IPS-18a (cell line): ENCODE measurements around the gene WDR18.

ENCODE experiments used
- H3K27ac ChIP-seq: one replicate; pipeline ENCODE4 v1.5.1; 2013; ENCODE audit warnings: low read length
- H3K27me3 ChIP-seq: one replicate; pipeline ENCODE4 v1.6.1; 2013; ENCODE audit warnings: mild to moderate bottlenecking, low read length; ENCODE audit not compliant: control insufficient read depth, insufficient read depth
- H3K36me3 ChIP-seq: one replicate; pipeline ENCODE4 v1.6.1; 2013; ENCODE audit warnings: low read depth, low read length; ENCODE audit not compliant: control insufficient read depth
- H3K4me1 ChIP-seq: one replicate; pipeline ENCODE4 v1.6.1; 2013; ENCODE audit warnings: low read depth, low read length; ENCODE audit not compliant: control insufficient read depth
- H3K4me3 ChIP-seq: one replicate; pipeline ENCODE4 v1.5.1; 2013; ENCODE audit warnings: low read length
- H3K9ac ChIP-seq: one replicate; pipeline ENCODE4 v1.6.1; 2013; ENCODE audit warnings: mild to moderate bottlenecking, low read length, moderate library complexity
- H3K9me3 ChIP-seq: one replicate; pipeline ENCODE4 v1.6.1; 2013; ENCODE audit warnings: low read depth, low read length; ENCODE audit not compliant: control insufficient read depth

The WDR18 gene

GRCh38 chr19:961866-962620 is 22.1 kb upstream of the WDR18 start:
- peaks cover 3% of the 10 kb centered on the region for H3K4me1 ChIP-seq
- peaks cover 12% of the 10 kb centered on the region for H3K36me3 ChIP-seq
- H3K9ac ChIP-seq = no peak overlapping the region
- H3K4me3 ChIP-seq = no peak overlapping the region
- no peak overlapping the region for H3K27ac ChIP-seq
- H3K27me3 ChIP-seq = no peaks in the 10 kb centered on the region
- H3K9me3 ChIP-seq = no peaks in the 10 kb centered on the region

- H3K9me3 ChIP-seq = no peaks in the 10 kb centered on the region
- no peak overlapping the region for H3K9ac ChIP-seq
- H3K36me3 ChIP-seq = peaks cover 12% of the 10 kb centered on the region
- H3K27me3 ChIP-seq = no peaks in the 10 kb centered on the region
- no peak overlapping the region for H3K4me3 ChIP-seq
- peaks cover 3% of the 10 kb centered on the region for H3K4me1 ChIP-seq
- no peak overlapping the region for H3K27ac ChIP-seq
Measured at GRCh38 chr19:962683-963400, 21.3 kb upstream of the WDR18 start.

GRCh38 chr19:963486-963951 is 20.6 kb upstream of the WDR18 start:
- H3K4me3 ChIP-seq = no peak overlapping the region
- H3K9me3 ChIP-seq = no peaks in the 10 kb centered on the region
- no peak overlapping the region for H3K9ac ChIP-seq
- no peaks in the 10 kb centered on the region for H3K27me3 ChIP-seq
- no peak overlapping the region for H3K27ac ChIP-seq
- H3K36me3 ChIP-seq = peaks cover 15% of the 10 kb centered on the region
- peaks cover 3% of the 10 kb centered on the region for H3K4me1 ChIP-seq

- Histone ChIP-seq H3K9me3 (no peaks in the 10 kb centered on the region), H3K27ac (no peak overlapping the region), H3K36me3 (peaks cover 19% of the 10 kb centered on the region), H3K4me1 (peaks cover 3% of the 10 kb centered on the region), H3K27me3 (no peaks in the 10 kb centered on the region), H3K9ac (no peak overlapping the region), H3K4me3 (no peak overlapping the region)
Measured at GRCh38 chr19:964116-964520, 20.0 kb upstream of the WDR18 start.

- H3K9me3 ChIP-seq = no peaks in the 10 kb centered on the region
- peaks cover 3% of the 10 kb centered on the region for H3K4me1 ChIP-seq
- no peak overlapping the region for H3K9ac ChIP-seq
- H3K27ac ChIP-seq = no peak overlapping the region
- no peak overlapping the region for H3K4me3 ChIP-seq
- no peaks in the 10 kb centered on the region for H3K27me3 ChIP-seq
- peaks cover 21% of the 10 kb centered on the region for H3K36me3 ChIP-seq
Measured at GRCh38 chr19:964761-965694, 19.1 kb upstream of the WDR18 start.

- H3K36me3 ChIP-seq = peaks cover 30% of the 10 kb centered on the region
Measured at GRCh38 chr19:966485-967088, 17.6 kb upstream of the WDR18 start.

GRCh38 chr19:970695-971094 is 13.4 kb upstream of the WDR18 start:
- Histone ChIP-seq H3K27me3 (no peaks in the 10 kb centered on the region), H3K4me3 (no peak overlapping the region), H3K4me1 (no peaks in the 10 kb centered on the region), H3K27ac (no peak overlapping the region), H3K9ac (no peak overlapping the region), H3K9me3 (peaks cover 5% of the 10 kb centered on the region), H3K36me3 (peaks cover 23% of the 10 kb centered on the region)

More at GRCh38 chr19:966485-967088, 17.6 kb upstream of the WDR18 start:
- no peak overlapping the region for H3K4me3 ChIP-seq
- no peaks in the 10 kb centered on the region for H3K27me3 ChIP-seq
- H3K9ac ChIP-seq = no peak overlapping the region
- peaks cover 3% of the 10 kb centered on the region for H3K4me1 ChIP-seq
- no peak overlapping the region for H3K27ac ChIP-seq
- H3K9me3 ChIP-seq = peaks cover 5% of the 10 kb centered on the region

- Histone ChIP-seq H3K9me3 (peaks cover 5% of the 10 kb centered on the region), H3K4me3 (no peak overlapping the region), H3K4me1 (no peaks in the 10 kb centered on the region), H3K36me3 (peaks cover 18% of the 10 kb centered on the region), H3K9ac (no peak overlapping the region), H3K27me3 (no peaks in the 10 kb centered on the region), H3K27ac (no peak overlapping the region)
Measured at GRCh38 chr19:971795-972194, 12.3 kb upstream of the WDR18 start.

GRCh38 chr19:972281-972680 is 11.9 kb upstream of the WDR18 start:
- no peak overlapping the region for H3K9ac ChIP-seq
- peaks cover 18% of the 10 kb centered on the region for H3K36me3 ChIP-seq
- H3K4me1 ChIP-seq = no peaks in the 10 kb centered on the region
- peaks cover 5% of the 10 kb centered on the region for H3K9me3 ChIP-seq
- H3K27ac ChIP-seq = no peak overlapping the region
- H3K4me3 ChIP-seq = no peak overlapping the region
- H3K27me3 ChIP-seq = no peaks in the 10 kb centered on the region

GRCh38 chr19:973726-974563 is 10.2 kb upstream of the WDR18 start:
- no peaks in the 10 kb centered on the region for H3K4me1 ChIP-seq
- H3K36me3 ChIP-seq = peaks cover 12% of the 10 kb centered on the region
- H3K27ac ChIP-seq = no peak overlapping the region
- H3K9ac ChIP-seq = no peak overlapping the region
- no peak overlapping the region for H3K4me3 ChIP-seq
- no peaks in the 10 kb centered on the region for H3K27me3 ChIP-seq
- peaks cover 5% of the 10 kb centered on the region for H3K9me3 ChIP-seq
